Hepatocyte (in vitro differentiated cells): ENCODE results near the gene ZFR2. TPM values are rescaled to one million over a fixed set of nuclear protein-coding genes. Genes with fewer than 3 reads are reported as not detected.
A peak's percentile ranks its signal among the peaks of the same experiment; 100 is the strongest.

Experiments used
- DNase-seq: peaks from one replicate; pipeline ENCODE4 v3.0.0-alpha.2; 2016; ENCODE audit warnings: low spot score
- H2AFZ ChIP-seq: fragments of 200-600 bp; sonication (generic); 2 replicates; pipeline ENCODE4 v1.6.0; 2016; ENCODE audit warnings: antibody characterized with exemption, mild to moderate bottlenecking
- H3K27ac ChIP-seq: fragments of 200-600 bp; sonication (generic); 2 replicates; pipeline ENCODE4 v1.5.1; 2016; ENCODE audit warnings: mild to moderate bottlenecking
- H3K27me3 ChIP-seq: fragments of 200-600 bp; sonication (generic); 2 replicates; pipeline ENCODE4 v1.6.1; 2016
- H3K36me3 ChIP-seq: fragments of 200-600 bp; sonication (generic); replicated peaks from 2 replicates; pipeline ENCODE4 v1.5.1; 2016; ENCODE audit warnings: low read depth; ENCODE audit not compliant: insufficient read depth
- H3K4me1 ChIP-seq: fragments of 200-600 bp; sonication (generic); 2 replicates; pipeline ENCODE4 v1.5.1; 2016; ENCODE audit warnings: mild to moderate bottlenecking, moderate library complexity; ENCODE audit not compliant: insufficient read depth
- H3K4me2 ChIP-seq: fragments of 200-600 bp; sonication (generic); 2 replicates; pipeline ENCODE4 v1.6.0; 2016
- H3K4me3 ChIP-seq: fragments of 200-600 bp; sonication (generic); 2 replicates; pipeline ENCODE4 v1.5.1; 2016; ENCODE audit warnings: mild to moderate bottlenecking
- H3K79me2 ChIP-seq: fragments of 200-600 bp; sonication (generic); 2 replicates; pipeline ENCODE4 v1.6.0; 2017; ENCODE audit warnings: mild to moderate bottlenecking
- H3K9me2 ChIP-seq: fragments of 200-600 bp; sonication (generic); replicated peaks from 2 replicates; pipeline ENCODE4 v1.6.0; 2017; ENCODE audit warnings: mild to moderate bottlenecking; ENCODE audit not compliant: insufficient read depth
- H3K9me3 ChIP-seq: fragments of 200-600 bp; sonication (generic); 2 replicates; pipeline ENCODE4 v1.5.1; 2016; ENCODE audit warnings: low read depth, mild to moderate bottlenecking
- H4K20me1 ChIP-seq: fragments of 200-600 bp; sonication (generic); 2 replicates; pipeline ENCODE4 v1.6.0; 2016; ENCODE audit warnings: mild to moderate bottlenecking; ENCODE audit not compliant: insufficient read depth, poor library complexity, severe bottlenecking
- EZH2 ChIP-seq: fragments of 200-600 bp; sonication (generic); IDR thresholded peaks from 2 replicates; pipeline ENCODE4 v1.6.1; 2016; ENCODE audit warnings: antibody characterized with exemption, mild to moderate bottlenecking, borderline replicate concordance
- EZH2phosphoT487 ChIP-seq: fragments of 200-600 bp; sonication (generic); IDR thresholded peaks from one replicate; pipeline ENCODE4 v1.6.1; 2018; ENCODE audit warnings: antibody characterized with exemption, mild to moderate bottlenecking, low read depth, moderate library complexity; ENCODE audit not compliant: unreplicated experiment, severe bottlenecking
- WGBS: methylation state at CpG from one replicate; pipeline ENCODE4 v1.1.6; 2016; ENCODE audit warnings: low lambda C conversion rate; ENCODE audit errors: missing lambda C conversion rate; 5-methylcytosine and 5-hydroxymethylcytosine counted together
- polyA plus RNA-seq: library from polyadenylated mRNA; unstranded; fragments of >200 nt; fragmentation: Nextera tagmentation; extraction: Ambion mirVana; gene quantifications from 2 replicates; pipeline ENCODE4 v1.2.1, GENCODE V29; 2016
- total RNA-seq: library from RNA; depleted of rRNA; stranded (reverse); fragments of >200 nt; gene quantifications from 2 replicates; pipeline ENCODE4 v1.2.3, GENCODE V29; 2014
- TF ChIP-seq, protein P1 (sequence below): fragments of 200-600 bp; sonication (generic); IDR thresholded peaks from 2 replicates; pipeline ENCODE4 v1.5.1; 2016; ENCODE audit warnings: antibody characterized with exemption, mild to moderate bottlenecking; ENCODE audit not compliant: poor library complexity

ZFR2 gene
- total and polyA plus RNA-seq, 2 experiments from 2014 or later = 0.97 to 1.7 TPM

DNA sequence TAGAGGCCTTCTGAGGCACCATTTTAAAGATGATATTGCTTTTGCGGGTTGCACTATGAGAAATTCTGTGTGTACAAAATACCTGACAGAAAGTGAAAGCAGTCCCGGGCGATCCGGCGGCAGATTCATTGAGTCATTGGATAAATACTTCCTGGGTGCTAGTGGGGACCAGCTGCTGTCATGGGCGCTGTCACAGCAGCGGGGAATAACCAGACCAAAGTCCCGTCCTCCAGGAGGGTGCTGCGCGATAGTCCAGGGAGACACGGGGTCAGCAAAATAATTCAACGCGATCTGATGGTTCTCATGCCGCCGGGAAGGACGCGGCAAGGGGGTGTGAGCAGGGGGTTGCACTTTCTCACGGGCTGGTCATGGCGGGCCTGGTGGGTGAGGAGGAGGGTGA is 13.5 kb downstream of the ZFR2 start:
- H3K27me3 ChIP-seq = no peaks in the 10 kb centered on the region
- no peaks in the 10 kb centered on the region for H3K9me3 ChIP-seq
- no peak overlapping the region for H2AFZ ChIP-seq
- H4K20me1 ChIP-seq = no peaks in the 10 kb centered on the region
- H3K27ac ChIP-seq = no peak overlapping the region
- no peaks in the 10 kb centered on the region for H3K79me2 ChIP-seq
- TF ChIP-seq, protein P1, sequence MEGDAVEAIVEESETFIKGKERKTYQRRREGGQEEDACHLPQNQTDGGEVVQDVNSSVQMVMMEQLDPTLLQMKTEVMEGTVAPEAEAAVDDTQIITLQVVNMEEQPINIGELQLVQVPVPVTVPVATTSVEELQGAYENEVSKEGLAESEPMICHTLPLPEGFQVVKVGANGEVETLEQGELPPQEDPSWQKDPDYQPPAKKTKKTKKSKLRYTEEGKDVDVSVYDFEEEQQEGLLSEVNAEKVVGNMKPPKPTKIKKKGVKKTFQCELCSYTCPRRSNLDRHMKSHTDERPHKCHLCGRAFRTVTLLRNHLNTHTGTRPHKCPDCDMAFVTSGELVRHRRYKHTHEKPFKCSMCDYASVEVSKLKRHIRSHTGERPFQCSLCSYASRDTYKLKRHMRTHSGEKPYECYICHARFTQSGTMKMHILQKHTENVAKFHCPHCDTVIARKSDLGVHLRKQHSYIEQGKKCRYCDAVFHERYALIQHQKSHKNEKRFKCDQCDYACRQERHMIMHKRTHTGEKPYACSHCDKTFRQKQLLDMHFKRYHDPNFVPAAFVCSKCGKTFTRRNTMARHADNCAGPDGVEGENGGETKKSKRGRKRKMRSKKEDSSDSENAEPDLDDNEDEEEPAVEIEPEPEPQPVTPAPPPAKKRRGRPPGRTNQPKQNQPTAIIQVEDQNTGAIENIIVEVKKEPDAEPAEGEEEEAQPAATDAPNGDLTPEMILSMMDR = no peak
- TF ChIP-seq EZH2 (no peak), EZH2phosphoT487 (no peak)
- DNase-seq = no peak
- 96% methylated on average over 19 of the region's 19 CpGs for WGBS
- H3K4me2 ChIP-seq = no peak overlapping the region
- no peaks in the 10 kb centered on the region for H3K9me2 ChIP-seq
- no peaks in the 10 kb centered on the region for H3K4me1 ChIP-seq
- no peaks in the 10 kb centered on the region for H3K36me3 ChIP-seq
- H3K4me3 ChIP-seq = no peak overlapping the region

DNA sequence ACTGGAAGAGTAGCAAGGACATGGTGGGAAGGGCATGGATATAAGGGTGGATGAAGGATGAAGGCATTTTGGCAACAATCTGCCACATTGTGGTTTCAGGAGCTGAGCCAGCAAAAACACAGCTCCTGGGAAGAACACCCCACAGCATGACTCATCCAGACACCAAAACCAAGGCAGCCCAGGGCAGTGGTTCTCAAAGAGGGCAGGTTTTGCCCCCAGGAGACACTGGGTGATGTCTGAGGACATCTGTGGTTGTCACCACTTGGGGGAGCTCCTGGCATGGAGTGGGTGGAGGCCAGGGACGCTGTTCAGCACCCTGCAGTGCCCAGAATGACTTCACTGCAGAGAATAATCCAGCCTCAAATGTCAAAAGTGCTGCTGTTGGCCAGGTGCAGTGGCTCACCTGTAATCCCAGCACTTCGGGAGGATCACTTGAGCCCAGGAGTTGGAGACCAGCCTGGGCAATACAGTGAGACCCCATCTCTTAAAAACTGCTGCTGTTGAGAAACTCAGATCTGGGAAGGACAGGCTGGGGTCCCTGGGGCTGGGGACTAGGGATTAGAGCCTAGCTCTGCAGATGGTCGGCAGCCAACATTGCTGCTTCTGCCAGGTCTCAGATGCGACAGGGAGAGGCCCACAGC is 16.1 kb downstream of the ZFR2 start:
- no peak overlapping the region for H2AFZ ChIP-seq
- H3K4me2 ChIP-seq = no peak overlapping the region
- H3K9me2 ChIP-seq = no peaks in the 10 kb centered on the region
- no peak overlapping the region for H3K4me3 ChIP-seq
- H3K4me1 ChIP-seq = no peaks in the 10 kb centered on the region
- no peaks in the 10 kb centered on the region for H3K79me2 ChIP-seq
- no peaks in the 10 kb centered on the region for H3K27me3 ChIP-seq
- H3K36me3 ChIP-seq = no peaks in the 10 kb centered on the region
- no peak overlapping the region for H3K27ac ChIP-seq
- TF ChIP-seq, protein P1 = peak; percentile 18
- TF ChIP-seq EZH2phosphoT487 = no peak
- H4K20me1 ChIP-seq = no peaks in the 10 kb centered on the region
- no peaks in the 10 kb centered on the region for H3K9me3 ChIP-seq
- WGBS = 87% methylated on average over 4 of the region's 4 CpGs
- DNase-seq = no peak

DNA sequence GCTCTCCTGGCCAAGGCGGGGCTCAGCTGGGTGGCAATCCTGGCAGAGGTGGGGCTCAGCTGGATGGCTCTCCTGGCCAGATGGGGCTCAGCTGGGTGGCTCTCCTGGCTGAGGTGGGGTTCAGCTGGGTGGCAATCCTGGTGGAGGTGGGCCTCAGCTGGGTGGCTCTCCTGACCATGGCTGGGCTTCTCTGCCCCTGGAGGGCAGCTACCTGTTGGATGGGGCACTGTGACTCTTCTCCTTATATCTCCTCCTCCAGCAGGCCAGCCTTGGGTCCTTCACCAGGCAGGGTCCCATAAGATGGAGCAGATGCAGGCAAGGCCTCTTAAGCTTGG is 16.7 kb downstream of the ZFR2 start:
- no peak for DNase-seq
- Histone ChIP-seq H3K9me3 (no peaks in the 10 kb centered on the region), H3K79me2 (no peaks in the 10 kb centered on the region), H3K36me3 (no peaks in the 10 kb centered on the region), H3K27me3 (no peaks in the 10 kb centered on the region), H4K20me1 (no peaks in the 10 kb centered on the region), H3K4me3 (no peak overlapping the region), H2AFZ (no peak overlapping the region), H3K27ac (no peak overlapping the region), H3K4me2 (no peak overlapping the region), H3K4me1 (no peaks in the 10 kb centered on the region), H3K9me2 (no peaks in the 10 kb centered on the region)
- TF ChIP-seq, protein P1 = no peak
- no peak for TF ChIP-seq EZH2phosphoT487
- no peak for TF ChIP-seq EZH2
- 90% methylated on average over 1 of the region's 1 CpG for WGBS
